Fibroblast of villous mesenchyme (primary cell): ENCODE results near the gene BMAL1. TPM values are rescaled to one million over a fixed set of nuclear protein-coding genes. Genes with fewer than 3 reads are reported as not detected.

Experiments
- DNase-seq: peaks from one replicate; pipeline ENCODE4 v3.0.0-alpha.2; 2010; ENCODE audit warnings: low read depth
- H3K4me3 ChIP-seq: 2 replicates; pipeline ENCODE4 v1.5.1; 2011; ENCODE audit warnings: low read depth, mild to moderate bottlenecking, low read length
- total RNA-seq: library from RNA; depleted of rRNA; stranded (reverse); fragments of >200 nt; gene quantifications from 2 replicates; pipeline ENCODE4 v1.2.3, GENCODE V29; 2012
- TF ChIP-seq, protein P1 (sequence below): IDR thresholded peaks from 2 replicates; pipeline ENCODE4 v1.5.1; 2012; ENCODE audit warnings: low read depth, mild to moderate bottlenecking, low read length; ENCODE audit not compliant: insufficient read depth

BMAL1 gene
- total RNA-seq, 1 donor: 10.4 TPM

DNA sequence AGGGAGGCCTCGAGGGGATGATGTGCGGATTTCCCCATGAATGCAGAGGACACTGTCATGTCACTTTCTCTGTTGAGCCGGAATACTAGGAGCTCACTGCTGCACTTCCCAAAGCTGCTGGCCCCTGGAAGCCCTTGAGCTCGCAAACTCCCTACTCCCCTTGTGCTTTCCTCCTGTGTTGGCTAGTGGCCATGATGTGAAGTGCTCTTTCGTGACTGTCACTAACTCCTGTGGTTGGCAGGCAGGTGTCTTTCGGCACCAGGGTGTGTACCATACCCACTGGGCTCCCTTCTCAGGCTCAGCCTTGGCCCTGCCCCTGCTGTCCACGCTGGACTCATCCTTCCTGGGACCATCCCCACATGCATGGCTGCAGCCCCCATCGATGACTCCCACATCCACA lies 99.2 kb downstream of the BMAL1 start:
- H3K4me3 ChIP-seq: no peak overlapping the region
- TF ChIP-seq, protein P1, sequence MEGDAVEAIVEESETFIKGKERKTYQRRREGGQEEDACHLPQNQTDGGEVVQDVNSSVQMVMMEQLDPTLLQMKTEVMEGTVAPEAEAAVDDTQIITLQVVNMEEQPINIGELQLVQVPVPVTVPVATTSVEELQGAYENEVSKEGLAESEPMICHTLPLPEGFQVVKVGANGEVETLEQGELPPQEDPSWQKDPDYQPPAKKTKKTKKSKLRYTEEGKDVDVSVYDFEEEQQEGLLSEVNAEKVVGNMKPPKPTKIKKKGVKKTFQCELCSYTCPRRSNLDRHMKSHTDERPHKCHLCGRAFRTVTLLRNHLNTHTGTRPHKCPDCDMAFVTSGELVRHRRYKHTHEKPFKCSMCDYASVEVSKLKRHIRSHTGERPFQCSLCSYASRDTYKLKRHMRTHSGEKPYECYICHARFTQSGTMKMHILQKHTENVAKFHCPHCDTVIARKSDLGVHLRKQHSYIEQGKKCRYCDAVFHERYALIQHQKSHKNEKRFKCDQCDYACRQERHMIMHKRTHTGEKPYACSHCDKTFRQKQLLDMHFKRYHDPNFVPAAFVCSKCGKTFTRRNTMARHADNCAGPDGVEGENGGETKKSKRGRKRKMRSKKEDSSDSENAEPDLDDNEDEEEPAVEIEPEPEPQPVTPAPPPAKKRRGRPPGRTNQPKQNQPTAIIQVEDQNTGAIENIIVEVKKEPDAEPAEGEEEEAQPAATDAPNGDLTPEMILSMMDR: no peak
- no peak for DNase-seq

DNA sequence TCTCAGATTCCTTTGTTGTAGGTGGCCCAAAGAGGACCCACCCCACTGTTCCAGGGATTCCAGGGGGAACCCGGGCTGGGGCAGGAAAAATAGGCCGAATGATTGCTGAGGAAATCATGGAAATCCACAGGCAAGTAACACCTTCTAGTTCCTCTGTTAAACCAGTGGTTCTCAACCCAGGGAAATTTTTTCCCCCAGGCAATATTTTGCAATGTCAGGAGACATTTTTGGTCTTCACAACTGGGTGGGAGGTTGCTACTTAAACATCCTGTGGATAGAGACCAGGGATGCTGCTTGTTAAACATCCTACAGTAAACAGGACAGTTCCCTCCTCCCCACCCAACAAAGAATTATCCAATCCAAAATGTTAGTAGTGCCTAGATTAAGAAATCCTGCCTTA lies 100.7 kb downstream of the BMAL1 start:
- DNase-seq: peak; percentile 13
- TF ChIP-seq, protein P1: no peak
- H3K4me3 ChIP-seq: no peak overlapping the region

DNA sequence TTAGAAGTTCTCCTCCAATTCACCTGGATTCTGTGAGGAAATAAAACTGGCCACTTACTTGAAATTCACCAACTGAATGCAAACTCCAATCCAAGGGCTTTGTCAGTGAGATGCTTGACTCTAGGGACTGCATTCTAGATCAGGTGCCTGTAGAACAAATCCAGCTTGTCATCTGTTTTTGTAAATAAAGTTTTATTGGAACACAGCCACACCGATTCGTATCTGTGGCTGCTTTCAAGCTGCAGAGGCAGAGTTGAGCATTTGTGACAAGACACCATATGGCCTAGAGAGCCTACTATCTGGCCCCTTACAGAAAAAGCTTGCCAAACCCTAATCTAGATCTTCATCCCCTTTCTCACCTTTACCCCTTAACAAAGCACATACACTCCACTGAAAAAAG lies 103.1 kb downstream of the BMAL1 start:
- TF ChIP-seq, protein P1: no peak
- no peak for DNase-seq
- H3K4me3 ChIP-seq: no peak overlapping the region

DNA sequence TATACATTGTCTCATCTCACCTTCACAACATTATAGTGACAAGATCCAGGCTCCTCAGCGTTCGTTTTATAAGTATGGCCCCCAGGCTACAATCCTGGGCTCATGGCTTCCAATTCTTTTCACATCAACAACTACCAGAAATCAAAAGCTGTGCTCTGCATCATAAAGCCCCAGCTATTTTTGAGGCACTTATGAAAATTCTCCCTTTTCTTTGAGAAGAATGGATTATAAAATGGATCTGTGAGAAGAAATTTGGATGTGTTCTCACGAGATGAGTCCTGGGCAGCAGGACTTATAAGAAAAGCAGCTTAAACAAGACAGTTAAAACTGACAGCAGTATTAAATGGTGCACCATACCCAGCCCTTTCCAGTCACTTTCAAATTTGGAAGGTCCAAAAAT lies 105.2 kb downstream of the BMAL1 start:
- no peak for DNase-seq
- TF ChIP-seq, protein P1: no peak
- no peak overlapping the region for H3K4me3 ChIP-seq

DNA sequence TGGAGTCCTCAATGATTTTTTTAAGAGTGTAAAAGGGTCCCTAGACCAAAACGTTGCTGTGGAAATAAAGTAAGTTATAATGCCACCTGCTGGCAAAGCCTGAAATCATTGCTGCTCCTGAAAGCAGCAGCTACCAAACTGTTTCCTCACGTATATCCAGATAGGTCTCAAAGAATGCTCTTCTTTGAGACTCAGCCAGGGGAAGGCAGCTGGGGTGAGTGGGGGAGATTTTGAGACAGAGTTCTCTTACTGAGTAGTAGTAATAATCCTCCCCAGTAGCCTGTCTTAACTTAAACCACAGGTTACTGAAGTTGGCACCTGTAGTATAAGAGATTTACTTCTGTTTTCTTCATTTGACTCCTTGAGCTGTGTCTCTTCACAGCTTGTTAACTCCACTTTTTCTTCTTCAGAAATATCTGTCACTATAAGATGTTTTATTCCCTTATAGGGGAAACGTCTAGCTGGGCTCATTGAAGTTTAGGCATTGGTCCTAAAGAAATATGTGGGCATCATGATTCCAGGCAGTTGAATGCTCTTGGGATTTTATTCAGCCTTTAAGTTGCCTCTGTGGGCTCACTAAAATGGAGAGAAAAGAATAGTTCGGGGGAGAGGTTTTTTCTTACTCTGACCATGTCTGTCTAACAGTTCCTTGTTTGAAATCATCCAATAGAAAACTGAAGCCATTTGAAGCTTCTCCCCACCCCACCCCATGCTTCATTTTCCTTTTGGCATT lies 107.5 kb downstream of the BMAL1 start:
- peak; percentile 45 for DNase-seq
- TF ChIP-seq, protein P1: peak; percentile 66
- H3K4me3 ChIP-seq: no peak overlapping the region

DNA sequence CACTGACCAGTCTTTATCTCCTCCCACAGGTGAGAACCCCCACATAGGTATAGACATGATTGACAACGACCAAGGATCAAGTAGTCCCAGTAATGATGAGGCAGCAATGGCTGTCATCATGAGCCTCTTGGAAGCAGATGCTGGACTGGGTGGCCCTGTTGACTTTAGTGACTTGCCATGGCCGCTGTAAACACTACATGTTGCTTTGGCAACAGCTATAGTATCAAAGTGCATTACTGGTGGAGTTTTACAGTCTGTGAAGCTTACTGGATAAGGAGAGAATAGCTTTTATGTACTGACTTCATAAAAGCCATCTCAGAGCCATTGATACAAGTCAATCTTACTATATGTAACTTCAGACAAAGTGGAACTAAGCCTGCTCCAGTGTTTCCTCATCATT lies 109.0 kb downstream of the BMAL1 start:
- no peak for DNase-seq
- TF ChIP-seq, protein P1: no peak
- no peak overlapping the region for H3K4me3 ChIP-seq

DNA sequence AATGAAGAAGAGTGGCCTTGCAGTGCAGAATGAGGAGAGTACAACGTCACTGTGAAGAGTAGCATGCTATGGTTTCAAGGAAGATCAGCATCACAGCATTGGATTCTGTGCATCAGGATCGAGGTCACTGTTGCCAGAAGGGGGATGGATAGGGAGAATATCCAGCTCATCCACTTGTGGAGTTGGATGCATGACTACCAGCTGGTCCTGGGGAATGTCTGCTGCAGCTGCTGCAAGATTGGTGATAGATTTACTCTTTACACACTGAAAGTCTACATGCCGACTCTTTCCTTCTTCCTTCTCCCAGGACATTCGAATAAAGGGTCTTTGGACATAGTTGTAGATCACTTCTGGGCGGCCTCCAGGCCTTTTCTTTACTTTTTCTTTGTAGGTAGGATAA lies 111.2 kb downstream of the BMAL1 start:
- no peak for DNase-seq
- H3K4me3 ChIP-seq: no peak overlapping the region
- TF ChIP-seq, protein P1: no peak
